Right cardiac atrium (tissue), 5 donors: Measurements from ENCODE around the gene GSE1. TPM values are rescaled to one million over a fixed set of nuclear protein-coding genes. Genes with fewer than 3 reads are reported as not detected.

Experiments
- ATAC-seq, 2 donors: fragments of 200-7000 bp; cut with Tn5 transposase; one replicate each; pipeline versions ENCODE4 v1.8.0 to v1.9.1; 2020; ENCODE audit warnings: moderate library complexity in 2 of 2, mild to moderate bottlenecking in 1 of 2
- DNase-seq, 3 donors: peaks; one replicate each; pipeline ENCODE4 v3.0.0-alpha.2; 2020
- H3K27ac ChIP-seq: one replicate; pipeline ENCODE4 v1.5.1; 2013; ENCODE audit warnings: mild to moderate bottlenecking, low read length, control low read depth, moderate library complexity
- H3K27me3 ChIP-seq: one replicate; pipeline ENCODE4 v1.6.1; 2013; ENCODE audit not compliant: control insufficient read depth, insufficient read depth
- H3K4me1 ChIP-seq: one replicate; pipeline ENCODE4 v1.6.1; 2013; ENCODE audit warnings: low read length; ENCODE audit not compliant: control insufficient read depth, insufficient read depth
- H3K4me3 ChIP-seq: one replicate; pipeline ENCODE4 v1.5.1; 2013; ENCODE audit warnings: low read length, control low read depth
- H3K9me3 ChIP-seq: one replicate; pipeline ENCODE4 v1.6.1; 2013; ENCODE audit warnings: low read length; ENCODE audit not compliant: control insufficient read depth
- WGBS: extraction: QIAGEN DNeasy Blood & Tissue Kit; methylation state at CpG from one replicate; pipeline ENCODE4 v1.1.7; 2013; 5-methylcytosine and 5-hydroxymethylcytosine counted together
- intact Hi-C, 4 donors: fragments of 100-400 bp; cut with DNase I; formaldehyde crosslinking; loops; one replicate each; pipeline versions ENCODE4 v1.11.0 to v1.14.0; 2022 to 2023
- polyA plus RNA-seq: library from polyadenylated mRNA; stranded (reverse); fragments of 200-250 nt; gene quantifications from one replicate; pipeline ENCODE4 v1.2.3, GENCODE V29; 2013
- total RNA-seq, 4 donors: library from RNA; stranded (reverse); fragmentation: NEBNext Ultra II Directional; extraction: Animal tissue kit (Norgen Biotek cat#: 25700); gene quantifications; one replicate each; pipeline ENCODE4 v1.2.1, GENCODE V29; 2021
- donor health status: healthy with polysubstance abuse.
- donor health status: DM: no; HTN: yes; CAD: no.
- donor health status: DM: no; HTN: no; CAD: no.
- donor health status: DM: no; HTN: yes; CAD: no; lungs with severe emphysema.
- donor health status: DM: yes; HTN: yes; CAD: no.

Gene GSE1
- total and polyA plus RNA-seq, 5 donors, result 40.3 to 99.8 (median 87.6) TPM

DNA sequence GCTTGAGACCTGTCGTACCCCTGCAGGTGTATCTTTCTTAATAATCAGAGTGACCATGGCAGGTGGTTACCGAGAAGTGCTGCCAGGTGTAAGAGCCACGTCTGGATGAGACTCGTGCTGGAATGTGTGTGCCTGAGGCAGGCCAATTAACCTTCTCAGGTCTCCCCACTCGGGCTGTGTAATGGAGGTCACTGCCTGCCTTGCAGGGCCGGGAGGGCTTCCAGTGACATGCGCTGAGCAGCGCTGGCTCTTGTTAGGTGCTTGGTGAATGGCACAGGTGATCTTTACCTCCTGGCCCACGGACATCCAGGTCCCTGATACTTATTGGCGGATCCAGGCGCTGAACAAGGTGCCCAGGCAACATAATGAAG is 4.6 kb upstream of the GSE1 start:
- H3K4me3 ChIP-seq, result no peak overlapping the region
- no peaks in the 10 kb centered on the region for H3K9me3 ChIP-seq
- no peak for DNase-seq
- H3K27me3 ChIP-seq, result no peaks in the 10 kb centered on the region
- H3K4me1 ChIP-seq, result peaks cover 7% of the 10 kb centered on the region
- intact Hi-C loops, result loop anchor here in 1 of 4 donors (5.0 kb wide), 2 partner anchors 41 to 186 kb away; no protein-coding TSS in a partner anchor
- no peak for ATAC-seq
- WGBS, result 88% methylated on average over 11 of the region's 11 CpGs
- H3K27ac ChIP-seq, result no peak overlapping the region

DNA sequence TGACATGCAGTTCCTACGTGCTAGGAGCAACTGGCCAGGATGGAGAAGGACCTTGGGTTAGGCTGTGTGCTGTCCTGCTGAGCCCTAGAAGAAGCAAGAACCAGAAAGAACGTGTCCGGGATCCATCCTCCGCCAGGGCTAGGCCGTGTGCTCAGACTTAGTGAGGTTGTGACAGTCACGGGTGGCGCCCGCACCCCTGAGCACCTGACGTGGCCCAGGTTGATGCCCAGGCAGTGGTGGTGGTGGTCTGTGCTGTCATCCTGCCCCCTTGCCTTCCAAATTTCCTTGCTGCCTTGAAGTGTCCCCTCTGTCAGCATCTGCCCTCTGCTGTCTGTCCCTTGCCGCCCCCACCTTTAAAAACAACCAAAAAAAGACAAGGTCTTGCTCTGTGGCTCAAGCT is 4.2 kb upstream of the GSE1 start:
- DNase-seq (peak in 1 of 3 donors; percentile 47), ATAC-seq (no peak)
- peaks cover 7% of the 10 kb centered on the region for H3K4me1 ChIP-seq
- H3K27me3 ChIP-seq, result no peaks in the 10 kb centered on the region
- H3K27ac ChIP-seq, result no peak overlapping the region
- no peak overlapping the region for H3K4me3 ChIP-seq
- no peaks in the 10 kb centered on the region for H3K9me3 ChIP-seq
- intact Hi-C loops, result loop anchor here in 1 of 4 donors (5.0 kb wide), 2 partner anchors 42 to 187 kb away; no protein-coding TSS in a partner anchor
- WGBS, result 93% methylated on average over 10 of the region's 10 CpGs

DNA sequence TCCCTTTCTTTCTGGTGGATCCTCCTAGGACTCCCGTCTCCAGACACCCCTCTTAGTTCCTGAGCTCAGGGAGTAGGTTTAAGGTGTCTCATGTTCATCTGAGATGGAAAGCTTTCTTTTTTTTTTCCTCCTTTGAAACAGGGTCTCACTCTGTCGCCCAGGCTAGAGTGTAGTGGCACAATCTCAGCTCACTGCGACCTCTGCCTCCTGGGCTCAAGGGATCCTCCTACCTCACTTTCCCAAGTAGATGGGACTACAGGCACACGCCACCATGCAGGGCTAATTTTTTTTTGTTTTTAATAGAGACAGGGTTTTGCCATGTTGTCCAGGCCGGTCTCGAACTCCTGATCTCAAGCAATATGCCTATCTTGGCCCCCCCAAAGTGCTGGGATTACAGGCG is 3.6 kb upstream of the GSE1 start:
- DNase-seq (no peak), ATAC-seq (no peak)
- no peak overlapping the region for H3K27ac ChIP-seq
- intact Hi-C loops, result loop anchor here in 1 of 4 donors (5.0 kb wide), 2 partner anchors 42 to 187 kb away; no protein-coding TSS in a partner anchor
- no peaks in the 10 kb centered on the region for H3K9me3 ChIP-seq
- no peak overlapping the region for H3K4me3 ChIP-seq
- H3K4me1 ChIP-seq, result peaks cover 10% of the 10 kb centered on the region
- 89% methylated on average over 7 of the region's 7 CpGs for WGBS
- no peaks in the 10 kb centered on the region for H3K27me3 ChIP-seq

DNA sequence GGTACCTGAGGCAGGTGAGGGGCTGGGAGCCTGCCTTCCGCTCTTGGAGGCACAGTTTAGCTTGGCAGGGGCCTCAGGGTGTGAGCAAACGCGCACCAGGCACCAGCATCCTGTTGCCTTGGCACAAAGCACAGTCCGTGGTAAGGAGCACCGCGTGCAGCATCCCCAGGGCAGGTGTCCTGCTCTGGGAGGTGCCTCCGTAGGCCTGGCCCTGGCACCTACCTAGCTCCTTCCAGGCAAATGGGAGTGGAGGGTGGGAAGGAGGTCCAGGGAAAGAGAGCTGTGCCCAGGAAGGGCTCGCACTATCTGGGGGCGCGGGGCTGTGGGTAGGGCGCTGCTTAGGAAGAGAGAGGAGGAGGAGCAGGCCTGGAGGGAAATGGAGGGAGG is 3.1 kb upstream of the GSE1 start:
- ATAC-seq (no peak), DNase-seq (peak in 1 of 3 donors; percentile 63)
- Histone ChIP-seq H3K4me1 (peaks cover 14% of the 10 kb centered on the region), H3K4me3 (no peak overlapping the region), H3K27me3 (no peaks in the 10 kb centered on the region), H3K9me3 (no peaks in the 10 kb centered on the region), H3K27ac (no peak overlapping the region)
- WGBS, result 41% methylated on average over 11 of the region's 11 CpGs
- intact Hi-C loops, result loop anchor here (5.0 to 10.0 kb wide), 6 partner anchors 53 to 305 kb away; no protein-coding TSS in a partner anchor

GRCh38 chr16:85610446-85611193 is 2.5 kb upstream of the GSE1 start:
- DNase-seq (peak; percentile 87 to 95 (median 93)), ATAC-seq (peak; percentile 34 to 38)
- no peak overlapping the region for H3K27ac ChIP-seq
- no peaks in the 10 kb centered on the region for H3K9me3 ChIP-seq
- 4% methylated on average over 39 of the region's 39 CpGs for WGBS
- intact Hi-C loops, result loop anchor here (5.0 to 10.0 kb wide), 6 partner anchors 53 to 306 kb away; no protein-coding TSS in a partner anchor
- no peaks in the 10 kb centered on the region for H3K27me3 ChIP-seq
- peak overlapping the region; percentile 45 for H3K4me3 ChIP-seq
- H3K4me1 ChIP-seq, result peaks cover 18% of the 10 kb centered on the region

GRCh38 chr16:85611194-85611443 is 2.0 kb upstream of the GSE1 start:
- H3K27me3 ChIP-seq, result no peaks in the 10 kb centered on the region
- no peak for DNase-seq
- ATAC-seq, result no peak
- intact Hi-C loops, result loop anchor here (5.0 to 10.0 kb wide), 6 partner anchors 54 to 306 kb away; no protein-coding TSS in a partner anchor
- peak overlapping the region; percentile 74 for H3K27ac ChIP-seq
- H3K4me1 ChIP-seq, result peaks cover 21% of the 10 kb centered on the region
- WGBS, result under 1% methylated on average over 20 of the region's 21 CpGs
- H3K9me3 ChIP-seq, result no peaks in the 10 kb centered on the region
- peak overlapping the region; percentile 45 for H3K4me3 ChIP-seq

DNA sequence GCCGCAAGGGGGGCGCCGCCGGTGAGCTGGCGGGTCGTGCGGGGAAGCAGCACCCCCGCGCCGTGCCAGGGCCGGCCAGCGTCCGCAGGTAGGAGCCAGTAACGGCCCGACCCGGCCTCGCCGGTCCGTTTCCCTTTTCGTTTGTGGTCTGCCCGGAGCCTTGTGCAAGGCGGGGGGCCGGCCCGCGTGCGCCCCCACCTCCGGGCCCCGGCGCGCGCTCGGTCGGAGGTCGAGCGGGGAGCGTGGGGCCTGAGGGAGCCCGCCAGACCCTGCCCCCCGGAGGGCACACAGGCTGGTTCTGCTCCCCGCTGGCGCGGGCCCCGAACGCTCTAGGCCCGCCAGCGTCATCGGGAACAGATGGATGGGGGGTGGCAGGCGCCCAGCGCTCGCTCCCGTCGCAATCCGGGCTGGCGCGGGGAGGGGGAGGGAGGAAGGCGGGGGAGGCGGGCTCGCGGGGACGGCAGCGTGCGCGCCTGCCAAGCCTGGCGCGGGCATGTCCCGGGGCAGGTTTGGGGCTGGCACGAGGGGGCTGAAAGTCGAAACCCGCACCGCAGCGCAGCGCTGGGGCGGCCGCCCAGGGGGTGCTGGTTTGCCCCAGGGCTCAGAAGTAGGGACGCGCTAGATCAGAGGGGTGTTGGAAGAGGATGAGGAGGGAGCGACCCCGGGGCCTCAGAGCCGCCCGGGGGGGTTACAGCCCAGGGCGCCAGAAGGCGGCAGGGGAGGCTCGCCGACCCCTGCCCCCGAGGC is 1.5 kb upstream of the GSE1 start:
- no peaks in the 10 kb centered on the region for H3K27me3 ChIP-seq
- H3K4me3 ChIP-seq, result peak overlapping the region; percentile 45
- peak; percentile 87 to 95 (median 94) for DNase-seq
- no peaks in the 10 kb centered on the region for H3K9me3 ChIP-seq
- intact Hi-C loops, result loop anchor here (5.0 to 10.0 kb wide), 6 partner anchors 54 to 307 kb away; no protein-coding TSS in a partner anchor
- under 1% methylated on average over 82 of the region's 84 CpGs for WGBS
- peak; percentile 41 to 46 for ATAC-seq
- peaks cover 18% of the 10 kb centered on the region for H3K4me1 ChIP-seq
- peak overlapping the region; percentile 87 for H3K27ac ChIP-seq

DNA sequence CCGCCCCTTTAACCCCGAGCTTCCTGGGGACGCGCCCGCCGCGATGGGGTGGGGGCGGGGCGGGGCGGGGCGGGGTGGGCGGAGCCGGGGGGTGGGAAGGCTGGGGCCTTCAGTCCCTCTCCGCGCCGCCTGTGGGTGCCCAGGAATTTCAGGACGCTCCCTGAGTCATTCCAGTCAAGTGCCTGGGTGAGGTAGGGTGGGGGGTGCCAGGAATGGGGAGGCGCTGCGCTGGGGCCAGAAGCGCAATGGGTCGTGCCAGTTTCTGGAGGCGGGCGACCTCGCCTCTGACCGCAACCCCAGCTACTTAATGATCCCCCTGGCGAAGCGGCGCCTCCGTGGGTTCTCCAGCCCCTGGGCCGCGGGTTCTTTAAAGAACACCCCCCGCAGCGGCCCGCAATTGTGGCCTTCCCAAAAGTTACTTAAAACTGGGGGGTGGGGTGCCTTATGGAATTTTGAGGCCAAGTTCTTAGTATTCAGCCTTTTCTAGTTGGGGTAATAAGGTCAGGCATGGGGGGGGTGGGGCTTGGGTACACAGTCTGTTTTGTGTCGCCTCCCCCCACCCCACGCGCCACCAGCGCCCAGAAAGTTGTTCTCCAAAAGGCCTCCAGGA is 826 bp upstream of the GSE1 start:
- H3K27ac ChIP-seq, result peak overlapping the region; percentile 40
- H3K4me1 ChIP-seq, result peaks cover 22% of the 10 kb centered on the region
- H3K4me3 ChIP-seq, result peak overlapping the region; percentile 45
- intact Hi-C loops, result loop anchor here (5.0 to 10.0 kb wide), 6 partner anchors 55 to 307 kb away; no protein-coding TSS in a partner anchor
- H3K27me3 ChIP-seq, result no peaks in the 10 kb centered on the region
- peak; percentile 82 to 88 (median 88) for DNase-seq
- no peaks in the 10 kb centered on the region for H3K9me3 ChIP-seq
- WGBS, result under 1% methylated on average over 37 of the region's 38 CpGs
- peak; percentile 35 to 46 for ATAC-seq

GRCh38 chr16:85613604-85614337 is 649 bp downstream of the GSE1 start:
- Histone ChIP-seq H3K27me3 (no peaks in the 10 kb centered on the region), H3K4me1 (peaks cover 22% of the 10 kb centered on the region), H3K27ac (peak overlapping the region; percentile 71), H3K9me3 (no peaks in the 10 kb centered on the region), H3K4me3 (peak overlapping the region; percentile 45)
- peak; percentile 80 to 94 (median 92) for DNase-seq
- 1% methylated on average over 66 of the region's 67 CpGs for WGBS
- intact Hi-C loops, result loop anchor here (5.0 to 10.0 kb wide), 6 partner anchors 56 to 309 kb away; no protein-coding TSS in a partner anchor
- peak; percentile 15 to 33 for ATAC-seq

DNA sequence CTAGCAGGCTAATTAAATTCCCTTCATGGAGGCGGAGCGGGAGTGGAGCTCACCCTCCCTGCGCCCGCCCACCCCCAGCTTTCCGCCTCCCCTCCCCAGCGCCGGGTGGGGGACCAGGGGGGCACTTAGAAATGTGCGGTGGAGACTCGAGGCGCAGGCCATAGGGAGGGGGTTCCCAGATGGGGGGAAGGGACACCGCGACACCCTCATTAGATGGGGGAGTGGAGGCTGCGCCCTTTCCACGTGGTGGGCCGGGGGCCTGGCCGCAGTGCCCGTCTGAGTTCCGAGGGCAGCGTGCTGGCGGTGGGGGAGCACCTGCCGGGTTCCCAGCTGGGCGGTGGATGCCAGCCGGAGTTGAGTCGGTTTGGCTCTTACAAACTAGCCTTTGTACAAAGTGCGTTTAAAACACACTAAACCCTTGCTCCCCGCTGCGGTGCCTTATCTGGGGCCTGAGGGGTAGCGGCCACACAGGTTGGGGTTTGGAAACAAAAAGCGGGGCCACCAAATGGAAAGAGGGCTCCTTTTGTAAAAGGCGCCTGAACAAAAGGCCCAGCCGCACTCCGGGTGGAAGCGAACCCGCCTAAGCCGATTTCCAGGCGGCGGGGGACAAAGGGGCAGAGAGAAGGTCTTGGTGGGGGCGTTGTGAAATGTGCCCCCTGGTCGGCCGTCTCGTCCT is 1.4 kb downstream of the GSE1 start:
- DNase-seq (peak in 1 of 3 donors; percentile 68), ATAC-seq (no peak)
- Histone ChIP-seq H3K4me1 (peaks cover 22% of the 10 kb centered on the region), H3K4me3 (peak overlapping the region; percentile 45), H3K27me3 (no peaks in the 10 kb centered on the region), H3K27ac (peak overlapping the region; percentile 6), H3K9me3 (no peaks in the 10 kb centered on the region)
- intact Hi-C loops, result loop anchor here (5.0 to 10.0 kb wide), 6 partner anchors 57 to 310 kb away; no protein-coding TSS in a partner anchor
- WGBS, result 45% methylated on average over 41 of the region's 41 CpGs
